HepG2 (cell line): ENCODE results near the gene SIAH2.

Experiments
- EZH2 ChIP-seq: conservative IDR thresholded peaks from 2 replicates; pipeline ENCODE4 v1.6.1; 2012; ENCODE audit warnings: mild to moderate bottlenecking, low read depth, low read length, moderate library complexity
- MED13 ChIP-seq: sonication (generic); formaldehyde crosslinking; IDR thresholded peaks from 2 replicates; pipeline ENCODE4 v1.5.0; 2020; ENCODE audit warnings: missing genetic modification reagents

DNA sequence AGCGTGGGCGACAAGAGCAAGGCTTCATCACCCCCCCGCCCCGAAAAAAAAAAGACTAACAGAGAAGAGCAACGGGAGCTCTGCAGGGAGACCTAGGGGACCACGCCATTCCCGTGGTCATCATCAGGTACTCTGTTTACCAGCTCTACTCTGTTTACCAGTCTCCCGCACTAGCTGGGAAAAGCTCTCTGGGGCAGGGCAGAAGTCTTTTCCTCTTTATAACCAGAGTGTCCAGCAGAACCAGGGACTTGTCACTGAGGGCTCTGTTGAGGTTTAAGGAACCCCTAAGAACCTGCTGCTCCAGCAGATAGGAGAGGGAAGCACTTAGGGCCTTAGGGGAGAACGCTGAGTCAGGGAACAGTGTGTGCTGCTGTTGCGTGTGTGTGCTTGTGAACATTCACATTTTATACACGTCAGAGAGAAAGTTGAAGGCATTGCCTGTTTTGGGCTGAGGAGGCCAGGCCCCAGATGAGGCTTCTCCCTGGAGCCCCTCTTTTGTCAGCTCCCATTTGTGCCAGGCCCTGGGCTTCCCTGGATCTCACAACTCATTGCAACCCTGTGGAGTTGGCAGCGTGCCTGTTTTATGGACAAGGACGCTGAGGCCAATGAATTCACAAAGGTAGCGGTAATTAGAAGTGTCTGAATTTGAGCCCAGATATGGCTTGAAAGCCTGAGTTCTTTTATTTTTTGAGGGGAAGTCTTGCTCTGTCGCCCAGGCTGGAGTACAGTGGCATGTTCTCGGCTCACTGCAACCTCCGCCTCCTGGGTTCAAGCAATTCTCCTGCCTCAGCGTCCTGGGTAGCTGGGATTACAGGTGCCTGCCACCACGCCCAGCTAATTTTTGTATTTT is 35.1 kb downstream of the SIAH2 start:
- TF ChIP-seq EZH2 (no peak), MED13 (CRISPR knock-in tag) (no peak)
